ELR (cell line): ENCODE measurements around the gene MMP24OS.
"Not testable (repeated sequence)": the region's sequence is repeated elsewhere in the genome, so short reads cannot be mapped to it uniquely, and the experiment has no call there.

ENCODE experiments used
- DNase-seq: peaks from one replicate; pipeline ENCODE4 v3.0.0-alpha.2; 2015; ENCODE audit warnings: low read depth

Gene MMP24OS

GRCh38 chr20:35277531-35278395, at the start of gene MMP24OS:
MMP24OS (minus strand) TSS chr20:35278122; CDS start chr20:35277929, 193 bp downstream.
- DNase-seq, result peak; percentile 96

GRCh38 chr20:35327074-35327976, 49.4 kb upstream of the MMP24OS start:
- DNase-seq, result peak; percentile 59

- DNase-seq, result no peak
Measured at GRCh38 chr20:35326740-35327073, 48.8 kb upstream of the MMP24OS start.

- DNase-seq, result no peak
Measured at GRCh38 chr20:35326021-35326739, 48.3 kb upstream of the MMP24OS start.

- DNase-seq, result no peak
Measured at GRCh38 chr20:35325401-35325800, 47.5 kb upstream of the MMP24OS start.

GRCh38 chr20:35320396-35321126, 42.6 kb upstream of the MMP24OS start:
- peak; percentile 98 for DNase-seq

- DNase-seq, result peak; percentile 88
Measured at GRCh38 chr20:35319871-35320197, 41.9 kb upstream of the MMP24OS start.

- DNase-seq, result peak; percentile 86
Measured at GRCh38 chr20:35319192-35319870, 41.4 kb upstream of the MMP24OS start.

- peak; percentile 98 for DNase-seq
Measured at GRCh38 chr20:35318502-35319157, 40.7 kb upstream of the MMP24OS start.

GRCh38 chr20:35317416-35318210, 39.7 kb upstream of the MMP24OS start:
- DNase-seq, result no peak

- no peak for DNase-seq
Measured at GRCh38 chr20:35316086-35316485, 38.2 kb upstream of the MMP24OS start.

- DNase-seq, result not testable (repeated sequence)
Measured at GRCh38 chr20:35315632-35316020, 37.7 kb upstream of the MMP24OS start.

GRCh38 chr20:35314816-35315631, 37.1 kb upstream of the MMP24OS start:
- DNase-seq, result no peak

- DNase-seq, result peak; percentile 99
Measured at GRCh38 chr20:35312318-35312717, 34.4 kb upstream of the MMP24OS start.

GRCh38 chr20:35311822-35312221, 33.9 kb upstream of the MMP24OS start:
- DNase-seq, result no peak

GRCh38 chr20:35311409-35311808, 33.5 kb upstream of the MMP24OS start:
- DNase-seq, result peak; percentile 96

GRCh38 chr20:35307666-35308653, 30.0 kb upstream of the MMP24OS start:
- DNase-seq, result peak; percentile 99
